B cell (primary cell): ENCODE measurements around the gene TMED1. TPM values are rescaled to one million over a fixed set of nuclear protein-coding genes. Genes with fewer than 3 reads are reported as not detected.

Experiments used
- ATAC-seq: fragments of 200-7000 bp; cut with Tn5 transposase; one replicate; pipeline ENCODE4 v1.10.0; 2021; ENCODE audit warnings: low read depth, mild to moderate bottlenecking, moderate number of reproducible peaks, moderate library complexity
- CTCF ChIA-PET: fragments of 350-600 bp; sonication (Branson Sonifier 250); formaldehyde crosslinking; loops from one replicate; lab custom pipeline; 2021; ENCODE audit warnings: antibody characterized with exemption, inconsistent platforms; lab: Charles Lee
- POLR2A ChIA-PET: fragments of 350-600 bp; sonication (Branson Sonifier 250); formaldehyde crosslinking; loops from one replicate; lab custom pipeline; 2021; ENCODE audit warnings: antibody characterized with exemption; lab: Charles Lee
- DNase-seq: peaks from one replicate; pipeline ENCODE4 v3.0.0; 2013
- H2AFZ ChIP-seq: 2 replicates; pipeline ENCODE4 v1.6.1; 2012; ENCODE audit warnings: mild to moderate bottlenecking, low read depth, low read length; ENCODE audit not compliant: insufficient read depth, poor library complexity, severe bottlenecking
- H3K27ac ChIP-seq, 2 donors: 1 replicate in 1 of 2; 2 replicates in 1 of 2; pipeline ENCODE4 v1.5.1; 2012 to 2013; ENCODE audit warnings: low read length in 2 of 2, mild to moderate bottlenecking in 2 of 2, moderate library complexity in 1 of 2
- H3K27me3 ChIP-seq, 4 experiments: fragments of 200-600 bp in 1 of 4; sonication (generic) in 1 of 4; replicated peaks in 1 of 4; 1 replicate in 2 of 4; 2 replicates in 2 of 4; pipeline versions ENCODE4 v1.6.1 to v1.7.0; 2013 to 2016; ENCODE audit warnings: low read length in 3 of 4, mild to moderate bottlenecking in 2 of 4, mixed read lengths in 1 of 4, moderate library complexity in 1 of 4; ENCODE audit not compliant: insufficient read depth in 4 of 4, control insufficient read depth in 3 of 4; ENCODE audit errors: control extremely low read depth in 1 of 4
- H3K36me3 ChIP-seq, 2 experiments: replicated peaks in 1 of 2; 1 replicate in 1 of 2; 2 replicates in 1 of 2; pipeline versions ENCODE4 v1.6.1 to v1.7.1; 2013; ENCODE audit warnings: low read length in 1 of 2; ENCODE audit not compliant: insufficient read depth in 2 of 2, control insufficient read depth in 1 of 2; ENCODE audit errors: control extremely low read depth in 1 of 2, extremely low read depth in 1 of 2
- H3K4me1 ChIP-seq, 2 donors: fragments of 200-600 bp in 1 of 2; sonication (generic) in 1 of 2; 1 replicate in 1 of 2; 2 replicates in 1 of 2; pipeline versions ENCODE4 v1.5.1 to v1.6.1; 2013 to 2017; ENCODE audit warnings: low read length in 2 of 2; ENCODE audit not compliant: control insufficient read depth in 2 of 2, insufficient read depth in 2 of 2
- H3K4me2 ChIP-seq: replicated peaks from 2 replicates; pipeline ENCODE3; 2012; ENCODE audit warnings: mild to moderate bottlenecking, low read depth, low read length; ENCODE audit not compliant: poor library complexity, severe bottlenecking
- H3K4me3 ChIP-seq, 5 experiments: fragments of 200-600 bp in 1 of 5; sonication (generic) in 1 of 5; 1 replicate in 3 of 5; 2 replicates in 2 of 5; pipeline versions ENCODE4 v1.5.1 to v1.7.0; 2011 to 2016; ENCODE audit warnings: low read length in 4 of 5, mild to moderate bottlenecking in 4 of 5, low read depth in 2 of 5, control low read depth in 1 of 5, moderate library complexity in 1 of 5; ENCODE audit not compliant: insufficient read depth in 1 of 5; ENCODE audit errors: control extremely low read depth in 1 of 5, extremely low read depth in 1 of 5
- H3K79me2 ChIP-seq: fragments of 200-600 bp; sonication (generic); one replicate; pipeline ENCODE4 v1.6.0; 2016; ENCODE audit warnings: low read length; ENCODE audit not compliant: control insufficient read depth, insufficient read depth
- H3K9ac ChIP-seq: fragments of 200-600 bp; sonication (generic); 2 replicates; pipeline ENCODE4 v1.6.1; 2017; ENCODE audit warnings: mild to moderate bottlenecking, low read length, moderate library complexity
- H3K9me3 ChIP-seq, 3 donors: one replicate each; pipeline versions ENCODE4 v1.6.1 to v1.7.1; 2013; ENCODE audit warnings: low read length in 2 of 3; ENCODE audit not compliant: control insufficient read depth in 2 of 3, insufficient read depth in 1 of 3; ENCODE audit errors: control extremely low read depth in 1 of 3
- H4K20me1 ChIP-seq: 2 replicates; pipeline ENCODE4 v1.6.0; 2012; ENCODE audit warnings: mild to moderate bottlenecking, low read length; ENCODE audit not compliant: insufficient read depth, control insufficient read depth, poor library complexity, severe bottlenecking
- H3K27ac Mint-ChIP-seq: one replicate; pipeline ENCODE4 v1.8.0; 2021; ENCODE audit warnings: mixed read lengths
- H3K27me3 Mint-ChIP-seq: one replicate; pipeline ENCODE4 v1.8.0; 2021; ENCODE audit warnings: mixed read lengths
- H3K4me1 Mint-ChIP-seq: one replicate; pipeline ENCODE4 v1.8.0; 2021; ENCODE audit warnings: mixed read lengths
- H3K4me3 Mint-ChIP-seq: one replicate; pipeline ENCODE4 v1.8.0; 2021; ENCODE audit warnings: mixed read lengths
- H3K9me3 Mint-ChIP-seq: one replicate; pipeline ENCODE4 v1.8.0; 2022; ENCODE audit warnings: mixed read lengths; ENCODE audit not compliant: insufficient read depth
- EZH2 ChIP-seq: IDR thresholded peaks from 2 replicates; pipeline ENCODE4 v1.6.1; 2012; ENCODE audit warnings: borderline replicate concordance, low read depth, mild to moderate bottlenecking, moderate library complexity, low read length; ENCODE audit not compliant: insufficient read depth, poor library complexity, severe bottlenecking
- WGBS: methylation state at CpG from one replicate; pipeline ENCODE4 v1.1.5; 2013; ENCODE audit warnings: missing lambda C conversion rate; ENCODE audit not compliant: insufficient coverage; 5-methylcytosine and 5-hydroxymethylcytosine counted together
- intact Hi-C: fragments of 100-400 bp; cut with micrococcal nuclease; formaldehyde crosslinking; loops from one replicate; pipeline ENCODE4 v1.10.0; 2022
- polyA minus RNA-seq: library from RNA; depleted of rRNA, polyadenylated mRNA; stranded (reverse); fragments of >200 nt; gene quantifications from 2 replicates; pipeline ENCODE4 v1.2.3, GENCODE V29; 2012
- polyA plus RNA-seq: library from polyadenylated mRNA; depleted of rRNA; stranded (reverse); fragments of >200 nt; gene quantifications from 2 replicates; pipeline ENCODE4 v1.2.3, GENCODE V29; 2012
- total RNA-seq, 2 donors: library from RNA; stranded (reverse); fragments of 120-200 nt in 1 of 2; gene quantifications; 1 replicate in 1 of 2; 2 replicates in 1 of 2; pipeline versions ENCODE4 v1.2.3 to v1.2.4, GENCODE V29; 2013 to 2022
- TF ChIP-seq, protein P1 (sequence below): fragments of 200-600 bp; IDR thresholded peaks from one replicate; pipeline ENCODE4 v1.8.0; 2022; ENCODE audit warnings: antibody characterized with exemption, mild to moderate bottlenecking

Gene TMED1, protein sequence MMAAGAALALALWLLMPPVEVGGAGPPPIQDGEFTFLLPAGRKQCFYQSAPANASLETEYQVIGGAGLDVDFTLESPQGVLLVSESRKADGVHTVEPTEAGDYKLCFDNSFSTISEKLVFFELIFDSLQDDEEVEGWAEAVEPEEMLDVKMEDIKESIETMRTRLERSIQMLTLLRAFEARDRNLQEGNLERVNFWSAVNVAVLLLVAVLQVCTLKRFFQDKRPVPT
- total RNA-seq (13.1 and 14.7 TPM in 2 replicates), polyA plus RNA-seq (10.8 and 10.9 TPM in 2 replicates), polyA minus RNA-seq (17.7 and 19.2 TPM in 2 replicates)
- total RNA-seq (2013) = 11.4 TPM

DNA sequence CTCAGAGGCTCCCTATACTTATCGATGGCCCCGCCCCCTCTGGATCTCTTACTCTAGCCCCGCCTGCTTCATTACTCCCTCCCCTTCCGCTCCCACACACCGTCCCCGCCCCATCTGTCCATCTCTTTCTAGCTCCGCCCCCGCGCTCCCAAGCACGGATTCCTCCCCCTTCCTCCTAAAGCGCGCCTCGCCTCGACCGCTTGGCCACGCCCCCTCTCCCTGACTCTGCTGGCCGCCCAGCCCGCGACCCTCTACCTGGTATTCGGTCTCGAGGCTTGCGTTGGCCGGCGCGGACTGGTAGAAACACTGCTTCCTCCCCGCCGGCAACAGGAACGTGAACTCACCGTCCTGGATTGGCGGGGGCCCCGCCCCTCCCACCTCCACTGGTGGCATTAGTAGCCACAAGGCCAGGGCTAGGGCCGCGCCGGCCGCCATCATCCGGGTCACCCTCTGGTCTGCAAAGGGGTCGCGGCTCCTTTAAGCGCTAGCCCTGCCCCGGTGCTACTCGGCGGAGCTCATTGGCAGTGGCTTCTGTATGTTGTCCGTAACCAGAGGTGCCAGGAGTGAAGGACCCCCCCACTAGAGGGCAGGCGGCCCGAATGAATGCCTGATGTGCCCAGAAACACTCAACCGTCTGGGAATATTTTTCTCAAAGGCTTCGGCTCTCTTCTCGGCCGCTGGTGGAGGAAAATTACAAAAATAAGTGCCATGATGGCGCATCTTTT is at the start of gene TMED1:
TSS of gene TMED1 (minus strand) at position 459 of the 725 bp plus-strand sequence. CDS start at position 438, 21 bp downstream.
- Mint-ChIP-seq H3K27me3 (no peaks in the 10 kb centered on the region), H3K4me1 (peaks cover 14% of the 10 kb centered on the region), H3K4me3 (peak within 1 kb of the TSS; percentile 96), H3K27ac (peak within 1 kb of the TSS; percentile 100), H3K9me3 (peaks cover 6% of the 10 kb centered on the region)
- Histone ChIP-seq H3K27ac (peak within 1 kb of the TSS; percentile 95 to 97), H3K4me1 (peaks cover 7 to 17% of the 10 kb centered on the region in 2 donors), H3K79me2 (no peaks in the 10 kb centered on the region), H3K4me3 (peak within 1 kb of the TSS; percentile 64 to 97 (median 94)), H3K36me3 (peaks cover 0 to 17% of the 10 kb centered on the region in 2 experiments), H3K9ac (peak within 1 kb of the TSS; percentile 92), H3K9me3 (peaks cover 1 to 31% (median 9%) of the 10 kb centered on the region in 3 donors), H3K4me2 (peak within 1 kb of the TSS; percentile 87), H3K27me3 (no peaks in the 10 kb centered on the region), H4K20me1 (peaks cover 7% of the 10 kb centered on the region), H2AFZ (peak within 1 kb of the TSS; percentile 85)
- intact Hi-C loops = loop anchor here (1.0 to 5.0 kb wide), 7 partner anchors 28 to 1019 kb away; partner anchors contain the start of genes CARM1 and FBXL12
- ChIA-PET CTCF (interaction anchor here (0.6 to 5.0 kb wide), 12 partner anchors 10 to 136 kb away, joined by 3 to 62 read pairs (median 4); partner anchors contain the start of genes CARM1, DNM2 and QTRT1), POLR2A (interaction anchor here (0.5 to 2.0 kb wide), 23 partner anchors 12 to 1959 kb away, joined by 3 to 18 read pairs (median 4); partner anchors contain the start of genes CARM1, DNM2, QTRT1 and RAVER1)
- ATAC-seq (peak; percentile 85), DNase-seq (peak; percentile 97)
- TF ChIP-seq, protein P1, sequence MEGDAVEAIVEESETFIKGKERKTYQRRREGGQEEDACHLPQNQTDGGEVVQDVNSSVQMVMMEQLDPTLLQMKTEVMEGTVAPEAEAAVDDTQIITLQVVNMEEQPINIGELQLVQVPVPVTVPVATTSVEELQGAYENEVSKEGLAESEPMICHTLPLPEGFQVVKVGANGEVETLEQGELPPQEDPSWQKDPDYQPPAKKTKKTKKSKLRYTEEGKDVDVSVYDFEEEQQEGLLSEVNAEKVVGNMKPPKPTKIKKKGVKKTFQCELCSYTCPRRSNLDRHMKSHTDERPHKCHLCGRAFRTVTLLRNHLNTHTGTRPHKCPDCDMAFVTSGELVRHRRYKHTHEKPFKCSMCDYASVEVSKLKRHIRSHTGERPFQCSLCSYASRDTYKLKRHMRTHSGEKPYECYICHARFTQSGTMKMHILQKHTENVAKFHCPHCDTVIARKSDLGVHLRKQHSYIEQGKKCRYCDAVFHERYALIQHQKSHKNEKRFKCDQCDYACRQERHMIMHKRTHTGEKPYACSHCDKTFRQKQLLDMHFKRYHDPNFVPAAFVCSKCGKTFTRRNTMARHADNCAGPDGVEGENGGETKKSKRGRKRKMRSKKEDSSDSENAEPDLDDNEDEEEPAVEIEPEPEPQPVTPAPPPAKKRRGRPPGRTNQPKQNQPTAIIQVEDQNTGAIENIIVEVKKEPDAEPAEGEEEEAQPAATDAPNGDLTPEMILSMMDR = no peak
- no peak for TF ChIP-seq EZH2
- under 1% methylated on average over 47 of the region's 50 CpGs for WGBS
